OCI-LY3 (cell line): ENCODE results near the gene GTF2E1.

Experiments used
- H2AFZ ChIP-seq: fragments of 200-600, 300-600 bp; shearing (Covaris generic); 2 replicates; pipeline ENCODE4 v1.6.0; 2014; ENCODE audit warnings: antibody characterized with exemption, low read depth, low read length
- H3K27ac ChIP-seq: fragments of 200-600, 300-600 bp; sonication (generic); 2 replicates; pipeline ENCODE4 v1.5.1; 2014; ENCODE audit warnings: mild to moderate bottlenecking, low read length, moderate library complexity, mixed read lengths
- H3K27me3 ChIP-seq: fragments of 200-600, 300-600 bp; sonication (generic); 2 replicates; pipeline ENCODE4 v1.6.1; 2014; ENCODE audit warnings: low read depth, low read length, mixed read lengths
- H3K36me3 ChIP-seq: fragments of 200-600, 300-600 bp; sonication (generic); replicated peaks from 2 replicates; pipeline ENCODE3; 2014; ENCODE audit warnings: low read depth, low read length, mixed read lengths
- H3K4me1 ChIP-seq: fragments of 300-600, 200-600 bp; sonication (generic); 2 replicates; pipeline ENCODE4 v1.6.1; 2014; ENCODE audit warnings: low read length, mixed read lengths
- H3K4me2 ChIP-seq: fragments of 200-600, 300-600 bp; sonication (generic); 2 replicates; pipeline ENCODE4 v1.6.1; 2014; ENCODE audit warnings: low read length, mixed read lengths
- H3K4me3 ChIP-seq: fragments of 300-600, 200-600 bp; sonication (generic); 2 replicates; pipeline ENCODE4 v1.5.1; 2014; ENCODE audit warnings: antibody characterized with exemption, mild to moderate bottlenecking, low read length, moderate library complexity
- H3K79me2 ChIP-seq: fragments of 300-600, 200-600 bp; shearing (Covaris generic); 2 replicates; pipeline ENCODE4 v1.6.1; 2014; ENCODE audit warnings: mild to moderate bottlenecking, low read length, mixed read lengths
- H3K9ac ChIP-seq: fragments of 300-600, 200-600 bp; shearing (Covaris generic); 2 replicates; pipeline ENCODE4 v1.6.0; 2014; ENCODE audit warnings: mild to moderate bottlenecking, low read length, moderate library complexity
- H3K9me3 ChIP-seq: fragments of 200-600, 300-600 bp; shearing (Covaris generic); 2 replicates; pipeline ENCODE4 v1.6.1; 2014; ENCODE audit warnings: low read length, mixed read lengths; ENCODE audit not compliant: insufficient read depth
- H4K20me1 ChIP-seq: fragments of 200-600, 300-600 bp; sonication (generic); 2 replicates; pipeline ENCODE4 v1.6.1; 2016; ENCODE audit warnings: low read length, mixed read lengths; ENCODE audit not compliant: insufficient read depth
- CTCF ChIP-seq: fragments of 200-600, 300-600 bp; sonication (generic); IDR thresholded peaks from 2 replicates; pipeline ENCODE4 v1.5.1; 2014; ENCODE audit warnings: antibody characterized with exemption, low read length, low read depth
- EZH2phosphoT487 ChIP-seq: fragments of 200-600 bp; shearing (Covaris generic); IDR thresholded peaks from 2 replicates; pipeline ENCODE4 v1.6.1; 2018; ENCODE audit warnings: antibody characterized with exemption, mixed run types, low read depth

GTF2E1 gene

GRCh38 chr3:120765830-120766493 lies 23.4 kb downstream of the GTF2E1 start:
- Histone ChIP-seq H4K20me1 (peaks cover 20% of the 10 kb centered on the region), H2AFZ (no peak overlapping the region), H3K4me3 (no peak overlapping the region), H3K27me3 (no peaks in the 10 kb centered on the region), H3K4me2 (no peak overlapping the region), H3K9me3 (no peaks in the 10 kb centered on the region), H3K4me1 (peaks cover 22% of the 10 kb centered on the region), H3K79me2 (peaks cover 58% of the 10 kb centered on the region), H3K36me3 (peaks cover 6% of the 10 kb centered on the region), H3K9ac (no peak overlapping the region), H3K27ac (no peak overlapping the region)
- TF ChIP-seq CTCF, result no peak
- TF ChIP-seq EZH2phosphoT487, result no peak

GRCh38 chr3:120766576-120766975 lies 24.0 kb downstream of the GTF2E1 start:
- Histone ChIP-seq H3K4me2 (no peak overlapping the region), H3K9me3 (no peaks in the 10 kb centered on the region), H3K27me3 (no peaks in the 10 kb centered on the region), H3K36me3 (peaks cover 8% of the 10 kb centered on the region), H2AFZ (no peak overlapping the region), H3K4me1 (peaks cover 22% of the 10 kb centered on the region), H3K79me2 (peaks cover 58% of the 10 kb centered on the region), H3K4me3 (no peak overlapping the region), H3K9ac (no peak overlapping the region), H4K20me1 (peaks cover 20% of the 10 kb centered on the region), H3K27ac (no peak overlapping the region)
- no peak for TF ChIP-seq EZH2phosphoT487
- TF ChIP-seq CTCF, result no peak

- Histone ChIP-seq H2AFZ (no peak overlapping the region), H3K4me1 (peaks cover 27% of the 10 kb centered on the region), H3K27ac (no peak overlapping the region), H3K79me2 (peaks cover 58% of the 10 kb centered on the region), H3K36me3 (peaks cover 13% of the 10 kb centered on the region), H3K4me3 (no peak overlapping the region), H3K9me3 (no peaks in the 10 kb centered on the region), H3K4me2 (no peak overlapping the region), H3K27me3 (no peaks in the 10 kb centered on the region), H3K9ac (no peak overlapping the region), H4K20me1 (peaks cover 20% of the 10 kb centered on the region)
- no peak for TF ChIP-seq EZH2phosphoT487
These were observed 24.6 kb downstream of the GTF2E1 start for GRCh38 chr3:120767106-120767505.

GRCh38 chr3:120769436-120769835 lies 26.9 kb downstream of the GTF2E1 start:
- peaks cover 7% of the 10 kb centered on the region; the same call in 1 of the 2 replicates for H4K20me1 ChIP-seq
- H3K4me3 ChIP-seq, result no peak overlapping the region
- no peaks in the 10 kb centered on the region for H3K9me3 ChIP-seq
- no peaks in the 10 kb centered on the region for H3K27me3 ChIP-seq
- no peak overlapping the region for H3K4me2 ChIP-seq
- H3K9ac ChIP-seq, result no peak overlapping the region
- H2AFZ ChIP-seq, result no peak overlapping the region
- no peak overlapping the region for H3K27ac ChIP-seq
- H3K79me2 ChIP-seq, result peaks cover 37% of the 10 kb centered on the region
- H3K4me1 ChIP-seq, result peaks cover 20% of the 10 kb centered on the region
- peaks cover 20% of the 10 kb centered on the region for H3K36me3 ChIP-seq
- TF ChIP-seq CTCF (no peak), EZH2phosphoT487 (no peak)
